Measurements from ENCODE around the gene ZNF143. TPM values are rescaled to one million over a fixed set of nuclear protein-coding genes. Genes with fewer than 3 reads are reported as not detected.

ZNF143 gene
- polyA plus RNA-seq, 4 donors, result 16.8 to 19.2 (median 18.1) TPM

GRCh38 chr11:9459667-9460321 lies 1.0 kb upstream of the ZNF143 start:
- FAIRE-seq, result no peak
- H3K4me1 ChIP-seq (ENCODE audit: control insufficient read depth in 3 of 3, insufficient read depth in 2 of 3, low read depth in 1 of 3, low read length in 2 of 3), result peaks cover 0 to 3% (median 0%) of the 10 kb centered on the region in 3 donors
- H3K27me3 ChIP-seq (ENCODE audit: control insufficient read depth in 3 of 3, insufficient read depth in 3 of 3, low read length in 3 of 3), result no peaks in the 10 kb centered on the region
- H3K9me3 ChIP-seq (ENCODE audit: control insufficient read depth in 2 of 2, insufficient read depth in 1 of 2, low read depth in 1 of 2, low read length in 1 of 2), result peaks cover 0 to 5% of the 10 kb centered on the region in 2 donors
- peak; percentile 32 to 78 for DNase-seq
- peak overlapping the region; percentile 79 to 100 (median 89) for H3K27ac ChIP-seq (ENCODE audit: low read depth in 1 of 3, low read length in 2 of 3)
- peak overlapping the region; percentile 58 to 96 (median 63) for H3K4me3 ChIP-seq (ENCODE audit: low read depth in 1 of 3, low read length in 3 of 3)
- WGBS, 3 donors, result 0 to 2% (median 1%) methylated on average over 23 of the region's 23 CpGs
- peaks cover 0 to 2% (median 0%) of the 10 kb centered on the region in 3 donors for H3K36me3 ChIP-seq (ENCODE audit: control insufficient read depth in 3 of 3, insufficient read depth in 2 of 3, low read depth in 1 of 3, low read length in 3 of 3)

GRCh38 chr11:9461063-9461759 lies 399 bp downstream of the ZNF143 start:
- FAIRE-seq (no peak), DNase-seq (peak; percentile 85 to 95)
- Histone ChIP-seq H3K27ac (ENCODE audit: low read depth in 1 of 3, low read length in 2 of 3) (peak overlapping the region; percentile 97 to 99 (median 99)), H3K36me3 (ENCODE audit: control insufficient read depth in 3 of 3, insufficient read depth in 2 of 3, low read depth in 1 of 3, low read length in 3 of 3) (peaks cover 0 to 2% (median 0%) of the 10 kb centered on the region in 3 donors), H3K9me3 (ENCODE audit: control insufficient read depth in 2 of 2, insufficient read depth in 1 of 2, low read depth in 1 of 2, low read length in 1 of 2) (peaks cover 0 to 5% of the 10 kb centered on the region in 2 donors), H3K4me1 (ENCODE audit: control insufficient read depth in 3 of 3, insufficient read depth in 2 of 3, low read depth in 1 of 3, low read length in 2 of 3) (peaks cover 0 to 3% (median 0%) of the 10 kb centered on the region in 3 donors), H3K4me3 (ENCODE audit: low read depth in 1 of 3, low read length in 3 of 3) (peak overlapping the region; percentile 75 to 81 (median 77)), H3K27me3 (ENCODE audit: control insufficient read depth in 3 of 3, insufficient read depth in 3 of 3, low read length in 3 of 3) (no peaks in the 10 kb centered on the region)
- 0% methylated on average over 53 to 57 of the region's 57 CpGs for WGBS, 3 donors

GRCh38 chr11:9461760-9462134 lies 935 bp downstream of the ZNF143 start:
- peaks cover 0 to 2% (median 0%) of the 10 kb centered on the region in 3 donors for H3K36me3 ChIP-seq (ENCODE audit: control insufficient read depth in 3 of 3, insufficient read depth in 2 of 3, low read depth in 1 of 3, low read length in 3 of 3)
- H3K27me3 ChIP-seq (ENCODE audit: control insufficient read depth in 3 of 3, insufficient read depth in 3 of 3, low read length in 3 of 3), result no peaks in the 10 kb centered on the region
- DNase-seq (peak; percentile 25 to 52), FAIRE-seq (no peak)
- WGBS, 3 donors, result 0 to 1% (median 1%) methylated on average over 10 of the region's 10 CpGs
- H3K27ac ChIP-seq (ENCODE audit: low read depth in 1 of 3, low read length in 2 of 3), result peak overlapping the region; percentile 97 to 99 (median 99)
- H3K9me3 ChIP-seq (ENCODE audit: control insufficient read depth in 2 of 2, insufficient read depth in 1 of 2, low read depth in 1 of 2, low read length in 1 of 2), result peaks cover 0 to 5% of the 10 kb centered on the region in 2 donors
- H3K4me3 ChIP-seq (ENCODE audit: low read depth in 1 of 3, low read length in 3 of 3), result peak overlapping the region; percentile 75 to 81 (median 77)
- peaks cover 0 to 3% (median 0%) of the 10 kb centered on the region in 3 donors for H3K4me1 ChIP-seq (ENCODE audit: control insufficient read depth in 3 of 3, insufficient read depth in 2 of 3, low read depth in 1 of 3, low read length in 2 of 3)

GRCh38 chr11:9462172-9462799 lies 1.5 kb downstream of the ZNF143 start:
- Histone ChIP-seq H3K9me3 (ENCODE audit: control insufficient read depth in 2 of 2, insufficient read depth in 1 of 2, low read depth in 1 of 2, low read length in 1 of 2) (peaks cover 0 to 5% of the 10 kb centered on the region in 2 donors), H3K4me1 (ENCODE audit: control insufficient read depth in 3 of 3, insufficient read depth in 2 of 3, low read depth in 1 of 3, low read length in 2 of 3) (peaks cover 0 to 3% (median 0%) of the 10 kb centered on the region in 3 donors), H3K27ac (ENCODE audit: low read depth in 1 of 3, low read length in 2 of 3) (peak overlapping the region in 2 of 3 donors; percentile 81 to 99), H3K27me3 (ENCODE audit: control insufficient read depth in 3 of 3, insufficient read depth in 3 of 3, low read length in 3 of 3) (no peaks in the 10 kb centered on the region), H3K36me3 (ENCODE audit: control insufficient read depth in 3 of 3, insufficient read depth in 2 of 3, low read depth in 1 of 3, low read length in 3 of 3) (peaks cover 0 to 2% (median 0%) of the 10 kb centered on the region in 3 donors), H3K4me3 (ENCODE audit: low read depth in 1 of 3, low read length in 3 of 3) (peak overlapping the region in 2 of 3 donors; percentile 77 to 81)
- DNase-seq, result no peak
- no peak for FAIRE-seq
- WGBS, 3 donors, result 66 to 73% (median 73%) methylated on average over 16 of the region's 16 CpGs

GRCh38 chr11:9462806-9463537 lies 2.2 kb downstream of the ZNF143 start:
- no peak overlapping the region for H3K4me3 ChIP-seq (ENCODE audit: low read depth in 1 of 3, low read length in 3 of 3)
- peaks cover 0 to 5% of the 10 kb centered on the region in 2 donors for H3K9me3 ChIP-seq (ENCODE audit: control insufficient read depth in 2 of 2, insufficient read depth in 1 of 2, low read depth in 1 of 2, low read length in 1 of 2)
- H3K27ac ChIP-seq (ENCODE audit: low read depth in 1 of 3, low read length in 2 of 3), result no peak overlapping the region
- WGBS, 3 donors, result 87 to 92% (median 88%) methylated on average over 8 of the region's 8 CpGs
- H3K36me3 ChIP-seq (ENCODE audit: control insufficient read depth in 3 of 3, insufficient read depth in 2 of 3, low read depth in 1 of 3, low read length in 3 of 3), result peaks cover 0 to 4% (median 0%) of the 10 kb centered on the region in 3 donors
- DNase-seq (no peak), FAIRE-seq (no peak)
- no peaks in the 10 kb centered on the region for H3K27me3 ChIP-seq (ENCODE audit: control insufficient read depth in 3 of 3, insufficient read depth in 3 of 3, low read length in 3 of 3)
- peaks cover 0 to 3% (median 0%) of the 10 kb centered on the region in 3 donors for H3K4me1 ChIP-seq (ENCODE audit: control insufficient read depth in 3 of 3, insufficient read depth in 2 of 3, low read depth in 1 of 3, low read length in 2 of 3)

GRCh38 chr11:9470765-9471164 lies 10.0 kb downstream of the ZNF143 start:
- FAIRE-seq, result no peak
- Histone ChIP-seq H3K9me3 (ENCODE audit: control insufficient read depth in 2 of 2, insufficient read depth in 1 of 2, low read depth in 1 of 2, low read length in 1 of 2) (no peaks in the 10 kb centered on the region), H3K36me3 (ENCODE audit: control insufficient read depth in 3 of 3, insufficient read depth in 2 of 3, low read depth in 1 of 3, low read length in 3 of 3) (peaks cover 12 to 29% (median 13%) of the 10 kb centered on the region in 3 donors), H3K27ac (ENCODE audit: low read depth in 1 of 3, low read length in 2 of 3) (no peak overlapping the region), H3K4me1 (ENCODE audit: control insufficient read depth in 3 of 3, insufficient read depth in 2 of 3, low read depth in 1 of 3, low read length in 2 of 3) (no peaks in the 10 kb centered on the region), H3K27me3 (ENCODE audit: control insufficient read depth in 3 of 3, insufficient read depth in 3 of 3, low read length in 3 of 3) (no peaks in the 10 kb centered on the region), H3K4me3 (ENCODE audit: low read depth in 1 of 3, low read length in 3 of 3) (no peak overlapping the region)
- no peak for DNase-seq
- 88 to 95% (median 92%) methylated on average over 4 of the region's 4 CpGs for WGBS, 3 donors

GRCh38 chr11:9473408-9473807 lies 12.6 kb downstream of the ZNF143 start:
- Histone ChIP-seq H3K27me3 (ENCODE audit: control insufficient read depth in 3 of 3, insufficient read depth in 3 of 3, low read length in 3 of 3) (no peaks in the 10 kb centered on the region), H3K4me3 (ENCODE audit: low read depth in 1 of 3, low read length in 3 of 3) (no peak overlapping the region), H3K36me3 (ENCODE audit: control insufficient read depth in 3 of 3, insufficient read depth in 2 of 3, low read depth in 1 of 3, low read length in 3 of 3) (peaks cover 12 to 39% (median 20%) of the 10 kb centered on the region in 3 donors), H3K27ac (ENCODE audit: low read depth in 1 of 3, low read length in 2 of 3) (no peak overlapping the region), H3K9me3 (ENCODE audit: control insufficient read depth in 2 of 2, insufficient read depth in 1 of 2, low read depth in 1 of 2, low read length in 1 of 2) (no peaks in the 10 kb centered on the region), H3K4me1 (ENCODE audit: control insufficient read depth in 3 of 3, insufficient read depth in 2 of 3, low read depth in 1 of 3, low read length in 2 of 3) (no peaks in the 10 kb centered on the region)
- DNase-seq, result no peak
- no peak for FAIRE-seq

GRCh38 chr11:9479899-9480298 lies 19.1 kb downstream of the ZNF143 start:
- Histone ChIP-seq H3K36me3 (ENCODE audit: control insufficient read depth in 3 of 3, insufficient read depth in 2 of 3, low read depth in 1 of 3, low read length in 3 of 3) (peaks cover 11 to 61% (median 11%) of the 10 kb centered on the region in 3 donors), H3K4me3 (ENCODE audit: low read depth in 1 of 3, low read length in 3 of 3) (no peak overlapping the region), H3K9me3 (ENCODE audit: control insufficient read depth in 2 of 2, insufficient read depth in 1 of 2, low read depth in 1 of 2, low read length in 1 of 2) (no peaks in the 10 kb centered on the region), H3K27me3 (ENCODE audit: control insufficient read depth in 3 of 3, insufficient read depth in 3 of 3, low read length in 3 of 3) (no peaks in the 10 kb centered on the region), H3K4me1 (ENCODE audit: control insufficient read depth in 3 of 3, insufficient read depth in 2 of 3, low read depth in 1 of 3, low read length in 2 of 3) (no peaks in the 10 kb centered on the region), H3K27ac (ENCODE audit: low read depth in 1 of 3, low read length in 2 of 3) (no peak overlapping the region)
- FAIRE-seq, result no peak
- DNase-seq, result no peak
- WGBS, 3 donors, result 51 to 71% (median 54%) methylated on average over 2 of the region's 2 CpGs

Data from small intestine (tissue), 7 donors.